GM03348 (cell line): Measurements from ENCODE around the gene ABCB11.

ENCODE experiments used
- DNase-seq: peaks from one replicate; pipeline ENCODE4 v3.0.0; 2012; ENCODE audit warnings: low spot score

ABCB11 gene

DNA sequence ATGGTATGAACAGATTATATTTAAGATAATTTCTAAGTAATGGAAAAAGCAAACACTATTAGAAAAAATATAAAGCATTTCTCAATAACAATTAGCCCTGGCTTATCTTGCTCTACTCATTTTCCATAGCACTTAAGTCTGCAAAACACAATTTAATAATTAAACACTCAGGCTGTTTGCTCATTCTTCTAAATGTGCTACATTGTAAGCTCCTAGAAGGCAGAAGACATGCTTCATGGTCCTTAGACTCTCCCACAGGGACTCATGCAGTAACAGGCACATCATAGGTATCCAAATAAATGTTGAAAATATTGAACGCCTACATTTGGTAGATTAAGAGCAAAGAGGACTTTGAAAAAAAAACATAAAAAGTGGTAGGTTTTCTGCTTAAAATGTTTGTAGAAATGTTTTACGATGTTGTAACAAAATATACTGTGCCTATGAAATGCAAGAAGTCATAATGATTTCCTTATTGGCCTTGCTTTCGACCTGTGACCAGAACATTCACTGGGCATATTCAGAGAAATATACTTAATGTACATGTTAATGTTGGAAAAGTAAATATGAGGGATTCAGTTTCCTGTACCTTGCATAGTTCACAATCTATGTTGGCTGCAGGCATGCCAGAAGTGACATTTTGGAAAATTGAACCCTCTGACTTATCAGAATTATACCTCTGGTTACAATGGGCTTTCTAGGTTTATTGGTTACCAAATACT is 102.9 kb downstream of the ABCB11 start:
- no peak for DNase-seq

DNA sequence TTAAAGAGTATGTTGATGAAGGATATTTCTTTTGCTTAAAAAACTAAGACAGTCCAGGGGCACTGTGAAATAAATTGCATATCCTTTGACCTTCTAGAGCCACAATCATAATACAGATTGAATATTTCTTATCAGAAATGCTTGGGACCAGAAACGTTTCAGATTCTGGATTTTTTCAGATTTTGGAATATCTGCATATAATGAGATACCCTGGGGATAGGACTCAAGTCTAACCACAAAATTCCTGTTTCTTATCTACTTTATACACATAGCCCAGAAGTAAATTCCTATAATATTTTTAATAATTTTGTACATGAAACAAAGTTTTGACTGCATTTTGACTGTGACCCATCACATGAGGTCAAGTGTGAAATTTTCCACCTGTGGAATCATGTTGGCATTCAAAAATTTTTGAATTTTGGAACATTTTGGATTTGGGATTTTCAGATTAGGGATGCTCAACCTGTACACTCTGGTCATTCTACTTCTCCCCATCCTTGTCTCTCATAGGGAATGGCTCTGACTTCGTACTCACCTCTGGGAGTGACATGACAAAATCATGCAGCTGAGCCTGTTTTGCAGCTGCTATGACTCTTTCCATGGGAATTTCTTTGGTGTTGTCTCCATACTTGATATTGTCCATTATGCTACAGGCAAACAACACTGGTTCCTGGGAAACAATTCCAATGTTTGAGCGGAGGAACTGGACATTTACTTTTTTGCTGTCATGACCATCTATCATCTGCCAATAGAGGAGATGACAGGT is 104.3 kb downstream of the ABCB11 start:
- DNase-seq, result no peak

DNA sequence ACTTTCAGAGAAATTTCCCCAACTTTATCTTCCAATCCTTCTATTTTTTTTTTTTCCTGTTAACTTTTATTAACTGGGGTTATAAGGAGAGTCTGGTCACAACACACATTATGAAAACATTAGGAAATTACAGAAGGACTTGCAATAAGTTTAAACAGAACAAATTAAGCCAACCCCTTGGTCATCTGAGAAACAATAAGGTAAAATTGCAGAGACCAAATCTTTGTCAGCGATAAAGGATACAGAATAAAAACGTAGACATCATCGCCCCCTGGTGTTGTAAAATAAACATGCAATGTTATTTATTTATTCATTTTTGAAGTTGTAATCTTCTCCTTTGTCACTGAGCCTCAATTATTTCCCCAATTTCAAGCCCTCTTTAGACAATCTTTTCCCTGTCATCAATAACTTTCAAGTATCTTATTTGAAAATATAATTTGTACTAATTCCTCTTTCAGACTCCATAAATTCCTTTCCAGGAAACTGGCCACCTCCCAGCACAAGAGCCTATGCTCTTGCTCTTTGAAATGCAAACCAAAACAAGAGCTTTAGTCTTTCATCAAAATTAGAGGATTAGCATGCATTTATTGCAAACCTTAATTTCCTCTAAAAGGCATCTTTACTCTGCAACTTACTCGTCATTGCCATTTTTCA is 110.5 kb downstream of the ABCB11 start:
- peak; percentile 39 for DNase-seq

DNA sequence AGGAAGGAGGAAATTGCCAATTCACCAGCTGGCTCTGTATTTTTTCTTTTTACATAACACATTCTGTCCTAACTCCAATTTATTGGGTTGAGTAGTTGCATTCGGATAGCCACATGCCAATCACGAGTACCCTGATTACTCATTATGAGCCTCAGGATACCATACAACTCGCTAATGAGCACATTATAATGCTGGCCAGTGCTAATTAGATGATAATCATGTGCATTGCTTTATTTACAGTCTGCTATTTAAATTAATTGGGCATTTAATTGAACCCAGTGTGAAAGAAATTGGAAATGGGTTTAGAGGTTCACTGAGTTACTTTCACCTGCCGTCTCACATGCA is 114.8 kb downstream of the ABCB11 start:
- DNase-seq, result no peak

DNA sequence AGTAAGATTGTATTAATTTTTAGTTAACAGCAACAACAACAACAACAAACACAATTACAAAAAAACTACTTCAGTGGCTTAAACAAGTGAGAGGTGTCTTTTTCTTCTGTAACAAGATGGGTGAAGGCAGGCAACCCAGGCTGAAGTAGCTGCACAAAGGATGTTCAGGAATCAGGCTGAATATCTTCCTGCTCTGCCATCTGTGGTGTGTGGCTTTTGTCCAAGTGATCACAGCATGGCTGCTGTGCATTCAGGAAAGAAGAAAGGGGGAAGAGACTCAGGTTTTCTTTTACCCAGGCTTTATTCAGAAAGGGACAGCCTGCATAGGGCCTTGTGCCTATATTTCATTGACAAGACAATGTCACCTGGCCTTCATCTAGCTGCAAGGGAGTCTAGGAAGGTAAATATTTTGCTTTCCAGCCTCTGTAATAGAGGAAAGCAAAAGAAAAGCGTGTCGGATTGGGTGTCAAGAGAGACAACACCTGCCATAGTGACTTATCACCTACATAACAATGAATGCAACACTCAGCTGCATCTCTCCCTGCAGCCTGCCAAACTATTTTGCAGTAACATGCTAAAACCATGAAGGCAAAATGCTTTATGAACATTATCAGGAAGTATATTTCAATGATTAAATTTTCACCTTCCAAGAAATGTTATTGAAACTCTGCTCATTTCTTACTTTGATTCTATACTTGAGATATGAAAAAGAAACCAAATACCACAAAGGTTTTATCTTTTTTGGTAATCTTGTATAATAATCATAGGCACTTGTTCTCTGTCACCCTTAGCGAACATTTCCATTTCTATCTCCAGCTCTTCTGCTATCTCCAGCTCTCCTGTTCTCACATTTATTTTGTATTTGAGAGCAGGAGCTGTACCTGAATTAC is 115.4 kb downstream of the ABCB11 start:
- DNase-seq, result no peak

DNA sequence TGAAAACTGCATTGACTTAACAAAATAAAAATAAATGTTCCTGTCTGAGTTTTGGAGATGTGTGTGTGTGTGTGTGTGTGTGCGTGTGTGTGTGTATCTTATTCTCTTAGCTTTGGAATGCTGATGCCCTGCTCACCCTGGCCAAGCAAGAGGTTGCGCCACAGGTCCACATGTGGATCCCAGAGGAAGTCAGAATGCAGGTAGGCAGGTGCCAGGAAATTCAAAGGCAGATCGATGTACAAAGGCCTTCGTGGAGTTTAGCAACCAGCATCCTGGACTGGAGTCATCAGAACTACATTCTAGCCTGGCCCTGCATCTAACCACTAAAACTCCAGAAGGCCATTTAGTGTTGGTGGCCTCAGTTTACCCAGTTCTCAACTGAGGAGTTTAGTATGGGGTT is 117.6 kb downstream of the ABCB11 start:
- DNase-seq, result no peak

DNA sequence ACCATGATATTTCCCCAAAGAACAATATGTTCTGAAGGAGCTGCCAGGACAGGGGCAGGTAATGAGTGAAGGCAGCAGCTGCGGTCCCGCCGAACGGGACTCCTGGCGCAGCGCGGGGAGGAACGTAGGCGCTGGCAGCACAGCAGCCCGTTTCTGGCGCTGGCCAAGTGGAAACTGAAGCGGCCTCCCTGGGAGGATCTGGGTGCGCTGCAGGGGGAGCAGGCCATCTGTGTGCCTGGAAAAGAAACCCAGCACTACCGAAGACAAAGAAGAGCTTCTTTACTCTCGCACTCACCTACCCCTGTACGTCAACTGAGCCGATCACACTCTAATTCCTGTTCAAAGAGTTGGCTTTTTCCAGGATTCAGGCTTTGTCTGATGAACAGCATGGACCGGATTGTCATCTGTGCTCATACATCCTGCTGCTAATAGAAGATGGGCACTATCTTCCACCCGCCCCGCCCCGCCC is 118.2 kb downstream of the ABCB11 start:
- peak; percentile 65 for DNase-seq

DNA sequence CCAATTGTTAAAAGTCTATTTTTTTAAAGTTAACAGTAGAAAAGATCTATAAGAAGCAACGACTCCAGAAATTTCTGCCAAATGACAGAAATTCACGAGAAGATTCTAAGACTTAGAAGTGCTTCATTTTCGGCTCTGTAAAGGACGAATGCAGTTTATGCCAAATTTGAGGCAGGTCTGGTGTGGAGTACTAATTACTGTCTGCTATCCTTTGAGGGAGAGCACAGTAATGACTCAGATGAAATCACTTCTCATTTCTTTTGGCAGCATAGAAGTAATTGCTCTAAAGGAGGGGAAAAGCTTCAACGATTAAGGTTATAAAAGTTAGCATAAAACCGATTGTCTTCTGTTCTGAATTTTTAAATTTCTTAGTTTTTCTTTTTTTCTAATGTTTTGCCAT is 118.7 kb downstream of the ABCB11 start:
- no peak for DNase-seq

DNA sequence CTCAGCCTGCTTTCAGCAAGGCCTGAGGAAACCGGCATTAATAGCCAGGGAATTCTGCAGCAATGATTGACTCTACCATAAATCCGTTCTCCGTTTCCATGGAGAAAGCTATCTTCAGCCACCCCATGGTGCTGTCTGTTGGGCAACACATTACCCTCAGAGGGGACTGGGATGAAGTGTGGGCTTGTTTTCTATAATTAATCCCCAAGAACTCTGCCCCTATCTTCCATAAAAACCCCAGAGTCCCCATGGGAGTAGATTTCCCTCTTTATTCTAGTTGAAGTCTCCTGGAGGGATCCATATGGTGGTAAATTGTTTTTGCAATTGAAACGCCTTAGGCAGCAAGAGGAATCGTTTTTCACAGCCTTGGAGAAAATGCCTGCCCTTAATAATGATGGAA is 120.8 kb downstream of the ABCB11 start:
- DNase-seq, result no peak

DNA sequence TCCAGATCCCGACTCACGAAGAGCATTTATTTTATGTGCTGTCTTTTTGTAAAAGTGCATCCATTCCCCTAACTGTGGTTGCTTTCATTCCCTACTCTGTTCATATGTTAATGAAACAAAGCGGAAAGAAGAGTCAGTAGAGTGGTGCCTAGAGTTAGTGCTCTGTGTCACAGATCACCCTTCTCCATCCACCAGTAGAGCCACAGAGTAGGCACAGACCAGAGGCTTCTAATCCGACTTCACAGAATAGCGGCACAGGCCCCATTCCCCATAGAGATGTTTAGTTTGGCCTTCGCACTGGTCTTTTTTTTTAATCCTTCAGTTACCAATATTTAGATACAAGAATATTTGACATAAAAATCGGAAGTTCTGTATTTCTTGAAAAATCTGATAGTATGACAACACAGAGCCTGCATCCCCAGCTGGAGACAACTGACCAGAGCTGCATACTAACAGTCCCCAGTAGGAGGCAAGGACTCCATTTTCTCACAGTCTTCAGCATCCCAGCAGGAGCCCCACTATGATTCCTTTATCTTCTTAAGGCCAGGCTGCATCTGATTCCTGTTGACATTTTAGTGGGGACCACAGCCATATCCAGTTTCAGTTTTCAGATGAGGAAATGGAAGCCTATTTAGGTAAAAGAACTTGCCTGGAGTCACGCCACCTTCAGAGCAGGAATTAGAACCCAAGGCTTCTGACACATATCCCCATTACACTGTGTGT is 123.0 kb downstream of the ABCB11 start:
- DNase-seq, result no peak

DNA sequence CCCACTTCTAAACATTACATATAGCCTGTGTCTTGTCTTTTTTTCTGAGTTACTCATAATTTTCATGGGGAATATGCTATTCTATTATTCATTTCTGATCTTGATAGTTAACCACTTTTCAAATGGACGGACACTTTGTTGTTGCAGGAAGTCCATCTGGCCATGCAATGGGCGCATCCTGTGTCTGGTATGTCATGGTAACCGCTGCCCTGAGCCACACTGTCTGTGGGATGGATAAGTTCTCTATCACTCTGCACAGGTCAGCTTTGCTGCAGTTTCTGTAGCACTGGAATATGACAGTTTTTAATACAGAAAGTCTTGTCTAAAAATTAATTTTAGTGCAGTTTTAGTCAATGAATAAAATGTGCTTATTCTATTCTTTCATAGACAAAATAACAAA is 126.8 kb downstream of the ABCB11 start:
- DNase-seq, result no peak

DNA sequence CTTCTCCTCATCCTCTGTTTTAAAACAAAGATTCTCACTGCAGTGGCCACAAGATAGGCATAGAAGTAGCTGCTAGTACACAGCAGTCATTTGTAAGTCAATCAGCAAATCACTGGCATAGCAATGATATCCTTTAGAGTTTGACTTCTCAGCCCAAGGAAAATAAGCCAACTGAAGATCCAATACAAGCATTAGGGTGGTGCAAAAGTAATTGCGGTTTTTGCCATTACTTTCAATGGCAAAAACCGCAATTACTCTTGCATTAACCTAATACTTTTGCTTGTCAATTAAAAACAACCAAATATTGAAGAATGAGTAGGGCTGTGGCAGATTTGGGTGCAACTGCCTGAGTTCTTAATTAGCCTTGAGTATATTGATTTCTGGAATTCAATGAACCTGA is 127.2 kb downstream of the ABCB11 start:
- DNase-seq, result no peak

DNA sequence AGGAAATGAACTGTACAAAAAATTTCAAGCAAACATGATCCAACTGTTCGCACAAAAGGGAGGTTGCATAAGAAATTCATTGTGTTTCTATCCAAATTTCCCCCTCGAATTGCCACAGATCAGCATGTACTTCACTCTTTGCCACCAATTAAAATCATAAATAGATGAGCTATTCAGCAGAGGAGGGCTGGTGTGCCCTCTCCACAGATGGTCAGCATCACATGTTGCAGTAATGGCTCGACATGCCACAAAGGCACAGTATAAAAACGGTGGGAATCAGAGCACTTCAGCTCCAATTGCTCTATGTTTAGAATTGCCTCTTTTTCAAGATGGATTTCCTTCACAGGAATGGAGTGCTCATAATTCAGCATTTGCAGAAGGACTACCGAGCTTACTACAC is 130.1 kb downstream of the ABCB11 start, which contains the start of gene G6PC2:
TSS of gene G6PC2 (plus strand) at position 289 of the 400 bp plus-strand sequence. CDS start at position 330, 41 bp downstream.
- no peak for DNase-seq

DNA sequence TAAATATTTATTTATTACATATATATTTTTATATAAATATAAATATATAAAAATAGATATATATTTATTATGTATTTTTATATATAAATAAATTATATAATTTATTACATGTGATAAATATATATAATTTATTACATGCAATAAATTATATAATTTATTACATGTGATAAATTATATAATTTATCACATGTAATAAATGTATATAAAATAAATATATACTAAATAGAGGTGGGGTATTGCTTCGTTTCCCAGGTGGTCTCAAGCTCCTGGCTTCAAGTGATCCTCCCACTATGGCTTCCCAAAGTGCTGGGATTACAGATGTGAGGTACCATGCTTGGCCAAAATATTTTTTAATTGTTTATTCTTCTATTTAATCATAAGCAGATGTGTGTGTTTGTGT is 133.7 kb downstream of the ABCB11 start:
- DNase-seq, result no peak

DNA sequence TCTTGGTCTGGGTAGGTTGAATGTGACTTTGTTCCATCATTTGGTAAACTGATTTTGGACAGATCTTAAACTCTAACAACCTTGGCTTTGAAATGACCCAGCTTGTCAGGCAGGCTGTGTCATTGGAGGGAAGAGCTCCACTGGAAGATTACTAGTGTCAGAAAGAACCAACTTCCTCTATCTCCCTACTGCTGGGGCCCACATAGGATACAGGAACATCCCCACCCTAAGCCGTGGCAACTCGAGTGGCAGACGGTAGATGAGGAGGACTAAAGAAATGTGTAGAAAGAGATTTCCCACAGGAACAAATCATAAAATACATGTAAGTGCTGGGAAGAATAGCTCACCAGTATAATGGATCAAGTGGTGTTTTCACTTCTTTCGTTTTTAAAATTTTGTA is 134.3 kb downstream of the ABCB11 start:
- DNase-seq, result no peak

DNA sequence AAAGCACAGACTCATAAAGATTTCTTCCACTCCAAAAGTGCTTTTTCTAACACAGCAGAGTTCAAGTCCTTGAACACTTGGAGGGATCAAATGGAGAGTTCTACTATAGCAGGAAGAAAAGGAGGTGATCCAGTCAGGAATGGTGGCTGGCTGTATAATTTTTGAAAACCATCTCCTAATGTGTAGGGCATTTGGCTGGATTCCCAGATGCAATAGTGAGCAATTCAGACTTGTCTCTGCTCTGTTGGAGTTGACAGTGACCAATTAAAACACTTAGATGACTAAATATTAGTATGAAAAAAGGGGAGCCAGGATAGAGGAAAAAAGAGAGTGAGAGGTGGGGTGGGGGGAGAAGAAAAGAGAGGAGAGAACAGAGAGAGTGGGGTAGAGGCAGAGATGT is 135.4 kb downstream of the ABCB11 start:
- no peak for DNase-seq

DNA sequence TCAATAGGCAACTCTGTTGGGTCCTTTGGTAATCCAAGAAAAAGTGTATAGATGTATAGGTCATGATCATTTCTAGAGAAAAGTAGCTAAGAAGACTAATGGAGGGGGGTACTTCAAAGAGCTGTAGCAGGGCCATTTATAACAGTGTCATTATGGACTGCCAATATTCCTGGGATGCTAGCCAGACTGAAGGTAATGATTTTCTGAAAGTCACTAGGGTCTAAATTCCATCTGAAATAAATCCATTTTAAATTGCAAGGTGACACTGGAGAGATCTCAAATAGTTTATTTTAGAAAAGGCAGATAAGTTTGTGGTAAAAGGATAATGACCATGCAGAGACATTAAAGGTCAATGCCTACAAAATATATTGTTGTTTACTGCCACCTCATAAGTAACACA is 136.4 kb downstream of the ABCB11 start:
- no peak for DNase-seq

DNA sequence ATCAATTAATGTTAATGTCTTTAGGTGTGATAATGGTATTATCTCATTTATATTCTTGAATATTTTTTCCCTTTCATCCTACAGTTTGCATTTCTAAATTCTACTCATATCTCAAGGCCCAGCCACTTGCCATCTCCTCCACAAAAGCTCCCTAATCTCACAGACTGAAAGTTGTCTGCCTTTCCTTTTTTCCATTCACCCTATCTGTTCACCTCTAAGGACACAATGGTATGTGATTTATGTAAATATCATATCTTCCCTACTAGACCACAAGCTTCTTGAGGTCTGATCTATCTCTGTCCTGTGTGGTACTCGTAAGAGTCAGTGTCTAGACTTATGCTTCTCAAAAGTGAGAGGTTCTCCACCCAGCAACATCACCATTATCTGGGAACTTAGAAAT is 137.0 kb downstream of the ABCB11 start:
- DNase-seq, result no peak

DNA sequence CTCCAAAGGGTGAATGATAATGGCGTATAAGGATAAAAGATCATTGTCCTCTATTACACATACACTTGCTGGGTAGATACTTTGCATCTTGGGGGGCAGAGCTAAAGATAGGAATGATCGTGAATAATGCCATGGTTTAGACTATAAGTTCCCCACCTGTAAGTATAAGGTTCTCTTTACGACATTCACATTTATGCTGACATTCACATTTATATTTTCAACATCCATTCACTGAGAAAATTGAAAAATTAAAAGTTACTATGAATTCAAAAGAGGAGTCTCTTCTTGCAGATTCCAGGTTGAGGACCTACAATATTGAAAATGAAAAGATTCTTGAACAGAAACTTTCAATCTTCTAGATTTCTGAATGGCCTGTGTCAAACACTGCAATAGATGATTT is 138.8 kb downstream of the ABCB11 start:
- no peak for DNase-seq

DNA sequence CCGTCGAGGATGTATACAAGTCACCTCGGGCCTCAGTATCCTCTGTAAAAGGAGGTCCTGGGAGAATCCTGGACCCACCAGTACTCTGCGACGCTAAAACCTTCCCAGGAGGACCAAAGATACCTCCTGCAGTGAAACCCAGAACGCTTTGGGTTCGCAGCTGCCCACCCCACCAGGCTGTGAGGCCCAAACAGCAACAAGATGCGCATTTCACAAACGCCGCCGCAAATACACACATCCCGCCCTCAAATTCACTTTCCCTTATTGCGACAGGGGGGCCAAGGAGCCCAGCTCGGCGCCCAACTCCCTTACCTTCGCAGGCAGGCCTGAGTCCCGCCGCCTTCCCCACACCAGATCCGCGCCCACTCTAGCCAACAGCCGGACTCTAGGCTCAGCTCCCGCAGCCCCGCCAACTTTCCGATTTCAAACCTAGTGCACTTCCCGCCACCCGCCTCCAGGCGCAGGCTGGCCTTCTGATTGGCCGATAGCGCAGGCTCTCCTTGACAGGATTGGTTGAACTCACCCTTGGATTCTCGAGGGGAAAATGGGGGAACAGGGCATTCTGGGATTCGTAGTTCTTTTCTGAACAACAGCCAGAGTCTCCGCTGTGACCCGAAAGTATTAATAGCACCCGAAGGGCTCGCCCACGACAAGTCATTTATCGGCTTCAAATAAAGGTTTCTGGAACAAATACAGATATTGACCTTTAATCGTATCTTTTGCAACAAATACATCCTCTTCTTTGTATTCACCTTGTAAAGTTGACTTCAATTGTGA is 140.9 kb downstream of the ABCB11 start, which contains the start of gene SPC25:
TSS of gene SPC25 (minus strand) at position 425 of the 777 bp plus-strand sequence. CDS start 911 bp downstream, outside the sequence.
- peak; percentile 96 for DNase-seq

DNA sequence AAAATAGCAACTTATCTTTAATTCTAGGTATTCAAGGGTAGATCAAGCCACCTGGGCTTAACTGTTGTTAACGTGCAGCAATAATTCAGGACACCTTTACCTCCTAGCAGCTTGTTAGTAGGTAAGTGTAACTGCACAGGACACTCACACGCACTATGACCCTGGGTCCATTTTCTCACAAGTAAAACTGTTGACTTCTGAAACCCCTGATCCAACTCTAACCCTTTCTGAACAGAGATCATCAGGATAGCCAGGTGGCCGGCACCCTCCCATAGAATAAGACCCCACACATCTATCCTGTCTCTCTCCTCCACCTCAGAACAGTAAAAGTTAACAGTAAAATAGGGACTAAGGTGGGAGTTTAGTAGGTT is 141.5 kb downstream of the ABCB11 start:
- no peak for DNase-seq
